H9 (cell line): ENCODE measurements around the gene CACNA1G. TPM values are rescaled to one million over a fixed set of nuclear protein-coding genes. Genes with fewer than 3 reads are reported as not detected.

ENCODE experiments used
- DNase-seq: peaks from one replicate; pipeline ENCODE4 v3.0.0-alpha.2; 2017
- H2AFZ ChIP-seq: one replicate; pipeline ENCODE4 v1.6.1; 2013; ENCODE audit warnings: mild to moderate bottlenecking, low read length, control low read depth, moderate library complexity
- H2AK5ac ChIP-seq: 2 replicates; pipeline ENCODE4 v1.6.1; 2013; ENCODE audit warnings: low read length, control low read depth, mixed read lengths; ENCODE audit not compliant: insufficient read length
- H2BK120ac ChIP-seq: one replicate; pipeline ENCODE4 v1.6.1; 2013; ENCODE audit warnings: low read depth, mild to moderate bottlenecking, low read length, control low read depth, inconsistent platforms; ENCODE audit not compliant: poor library complexity, severe bottlenecking
- H2BK12ac ChIP-seq: 2 replicates; pipeline ENCODE4 v1.6.1; 2013; ENCODE audit warnings: low read length, control low read depth, mixed read lengths, low read depth; ENCODE audit not compliant: insufficient read length
- H2BK15ac ChIP-seq: 2 replicates; pipeline ENCODE4 v1.6.1; 2013; ENCODE audit warnings: low read depth, low read length, control low read depth
- H2BK20ac ChIP-seq: one replicate; pipeline ENCODE4 v1.6.1; 2013; ENCODE audit warnings: low read depth, mild to moderate bottlenecking, low read length, control low read depth, inconsistent platforms; ENCODE audit not compliant: poor library complexity, severe bottlenecking
- H2BK5ac ChIP-seq: 2 replicates; pipeline ENCODE4 v1.6.1; 2013; ENCODE audit warnings: low read length, control low read depth, mixed read lengths; ENCODE audit not compliant: insufficient read length
- H3K14ac ChIP-seq: 2 replicates; pipeline ENCODE4 v1.6.1; 2013; ENCODE audit warnings: low read length, control low read depth; ENCODE audit not compliant: insufficient read depth
- H3K18ac ChIP-seq: 2 replicates; pipeline ENCODE4 v1.6.1; 2013; ENCODE audit warnings: low read depth, mild to moderate bottlenecking, mixed read lengths, low read length, control low read depth; ENCODE audit not compliant: insufficient read length
- H3K23ac ChIP-seq: 2 replicates; pipeline ENCODE4 v1.6.1; 2013; ENCODE audit warnings: low read length, control low read depth, mixed read lengths, low read depth; ENCODE audit not compliant: insufficient read length
- H3K23me2 ChIP-seq: 2 replicates; pipeline ENCODE4 v1.6.1; 2013; ENCODE audit warnings: low read depth, mild to moderate bottlenecking, mixed read lengths, low read length, control low read depth; ENCODE audit not compliant: insufficient read length, poor library complexity, severe bottlenecking
- H3K27ac ChIP-seq: 2 replicates; pipeline ENCODE4 v1.5.1; 2013; ENCODE audit warnings: low read length, control low read depth, mixed read lengths, low read depth; ENCODE audit not compliant: insufficient read length
- H3K27me3 ChIP-seq: 2 replicates; pipeline ENCODE4 v1.6.1; 2013; ENCODE audit warnings: low read length, control low read depth, inconsistent platforms; ENCODE audit not compliant: insufficient read depth
- H3K4ac ChIP-seq: 2 replicates; pipeline ENCODE4 v1.6.1; 2013; ENCODE audit warnings: low read depth, mild to moderate bottlenecking, control low read depth, inconsistent platforms, low read length, moderate library complexity
- H3K4me1 ChIP-seq: 2 replicates; pipeline ENCODE4 v1.6.1; 2013; ENCODE audit warnings: low read length, control low read depth, inconsistent platforms; ENCODE audit not compliant: insufficient read depth
- H3K4me2 ChIP-seq: 2 replicates; pipeline ENCODE4 v1.6.1; 2013; ENCODE audit warnings: low read length, control low read depth, mixed read lengths; ENCODE audit not compliant: insufficient read length, insufficient read depth
- H3K56ac ChIP-seq: 2 replicates; pipeline ENCODE4 v1.6.1; 2013; ENCODE audit warnings: low read depth, mild to moderate bottlenecking, mixed read lengths, low read length, control low read depth; ENCODE audit not compliant: insufficient read length
- H3K79me1 ChIP-seq: 2 replicates; pipeline ENCODE4 v1.6.1; 2013; ENCODE audit warnings: low read depth, mild to moderate bottlenecking, moderate library complexity, low read length, control low read depth, inconsistent platforms; ENCODE audit not compliant: insufficient read depth, poor library complexity, severe bottlenecking
- H3K79me2 ChIP-seq: 2 replicates; pipeline ENCODE4 v1.6.1; 2013; ENCODE audit warnings: low read length, control low read depth, inconsistent platforms; ENCODE audit not compliant: insufficient read depth
- H3K9ac ChIP-seq: 2 replicates; pipeline ENCODE4 v1.6.1; 2013; ENCODE audit warnings: low read length, control low read depth, mixed read lengths; ENCODE audit not compliant: insufficient read length; ENCODE audit errors: extremely low read depth
- H3K9me3 ChIP-seq: one replicate; pipeline ENCODE4 v1.6.1; 2013; ENCODE audit warnings: low read depth, low read length, inconsistent platforms; ENCODE audit not compliant: control insufficient read depth
- H3T11ph ChIP-seq: one replicate; pipeline ENCODE4 v1.6.1; 2013; ENCODE audit warnings: mild to moderate bottlenecking, low read length, control low read depth, inconsistent platforms
- H4K20me1 ChIP-seq: one replicate; pipeline ENCODE4 v1.6.1; 2013; ENCODE audit not compliant: control insufficient read depth, insufficient read length, insufficient read depth
- H4K5ac ChIP-seq: 2 replicates; pipeline ENCODE4 v1.6.1; 2013; ENCODE audit warnings: low read depth, mild to moderate bottlenecking, mixed read lengths, low read length, control low read depth; ENCODE audit not compliant: insufficient read length
- H4K8ac ChIP-seq: replicated peaks from 2 replicates; pipeline ENCODE4 v1.6.1; 2013; ENCODE audit warnings: low read length, control low read depth, mixed read lengths, low read depth; ENCODE audit not compliant: insufficient read length
- H4K91ac ChIP-seq: 2 replicates; pipeline ENCODE4 v1.6.1; 2013; ENCODE audit warnings: low read depth, mild to moderate bottlenecking, moderate library complexity, mixed read lengths, low read length, control low read depth; ENCODE audit not compliant: insufficient read length
- H3K27ac Mint-ChIP-seq, 3 experiments: 2 replicates in 2 of 3; 3 replicates in 1 of 3; pipeline ENCODE4 v1.8.0; 2020 to 2021; ENCODE audit warnings: mixed read lengths in 3 of 3, mild to moderate bottlenecking in 1 of 3, moderate library complexity in 1 of 3
- H3K27me3 Mint-ChIP-seq: 2 replicates; pipeline ENCODE4 v1.8.0; 2021; ENCODE audit warnings: low read depth, mild to moderate bottlenecking, moderate library complexity, mixed read lengths
- H3K36me3 Mint-ChIP-seq, 3 experiments: 2 replicates in 2 of 3; 3 replicates in 1 of 3; pipeline ENCODE4 v1.8.0; 2020 to 2021; ENCODE audit warnings: low read depth in 3 of 3, mixed read lengths in 3 of 3; ENCODE audit not compliant: insufficient read depth in 1 of 3
- H3K4me1 Mint-ChIP-seq, 2 experiments: 2 replicates each; pipeline ENCODE4 v1.8.0; 2020; ENCODE audit warnings: mixed read lengths in 2 of 2
- H3K4me3 Mint-ChIP-seq, 2 experiments: 2 replicates in 1 of 2; 3 replicates in 1 of 2; pipeline ENCODE4 v1.8.0; 2020 to 2021; ENCODE audit warnings: mild to moderate bottlenecking in 2 of 2, mixed read lengths in 2 of 2, moderate library complexity in 1 of 2
- H3K9me3 Mint-ChIP-seq, 2 experiments: 2 replicates in 1 of 2; 3 replicates in 1 of 2; pipeline ENCODE4 v1.8.0; 2020; ENCODE audit warnings: mild to moderate bottlenecking in 2 of 2, mixed read lengths in 2 of 2, moderate library complexity in 1 of 2
- WGBS: extraction: QIAGEN DNeasy Blood & Tissue Kit; methylation state at CpG from one replicate; pipeline ENCODE4 v1.1.7; 2013; ENCODE audit warnings: missing lambda C conversion rate, low lambda C conversion rate, mixed read lengths; ENCODE audit not compliant: insufficient read length; ENCODE audit errors: extremely low coverage; 5-methylcytosine and 5-hydroxymethylcytosine counted together
- total RNA-seq: library from RNA; stranded (reverse); gene quantifications from 2 replicates; pipeline ENCODE4 v1.2.1, GENCODE V29; 2021
- TF ChIP-seq, protein P1 (sequence below): fragments of 200-600 bp; sonication (generic); conservative IDR thresholded peaks from 3 replicates; pipeline ENCODE4 v1.8.0; 2021; ENCODE audit warnings: antibody characterized with exemption, mild to moderate bottlenecking

The CACNA1G gene
- total RNA-seq, 1 experiment from 2014 or later = 1.5 TPM

DNA sequence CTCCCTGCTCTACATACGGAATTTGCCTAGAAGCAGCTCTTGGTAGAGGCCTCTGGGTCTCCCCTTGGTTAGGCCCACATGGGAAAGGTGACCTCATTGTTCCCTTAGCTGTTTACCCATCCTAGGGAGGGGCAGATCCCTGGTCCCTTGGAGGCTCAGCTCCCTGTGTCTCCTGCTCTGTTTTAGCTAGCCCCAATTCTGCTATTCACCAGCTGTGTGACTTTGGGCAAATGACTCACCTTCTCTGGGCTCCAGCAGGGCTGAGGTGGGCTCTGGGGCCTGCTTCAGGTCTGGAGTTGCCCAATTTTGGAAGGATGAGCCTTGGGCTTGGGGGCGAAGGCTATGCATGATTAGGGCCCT is 78.1 kb downstream of the CACNA1G start:
- Histone ChIP-seq H3K23me2 (peaks cover 9% of the 10 kb centered on the region), H3K27ac (no peak overlapping the region), H4K20me1 (peaks cover 2% of the 10 kb centered on the region), H3K4ac (no peak overlapping the region), H2BK15ac (no peak overlapping the region), H2BK5ac (no peak overlapping the region), H3T11ph (no peak overlapping the region), H2AFZ (no peak overlapping the region), H3K79me2 (no peaks in the 10 kb centered on the region), H3K9me3 (no peaks in the 10 kb centered on the region), H3K18ac (no peak overlapping the region), H4K91ac (no peak overlapping the region), H3K4me1 (no peaks in the 10 kb centered on the region; the same call in 1 of the 2 replicates), H2BK120ac (no peak overlapping the region), H3K14ac (no peak overlapping the region), H3K9ac (no peak overlapping the region), H2AK5ac (no peak overlapping the region), H4K8ac (no peak overlapping the region), H3K23ac (no peak overlapping the region), H2BK12ac (no peak overlapping the region), H3K4me2 (no peak overlapping the region), H3K79me1 (no peaks in the 10 kb centered on the region), H2BK20ac (no peak overlapping the region), H3K27me3 (peaks cover 18% of the 10 kb centered on the region; the same call in 1 of the 2 replicates), H4K5ac (no peak overlapping the region), H3K56ac (no peak overlapping the region)
- peaks cover 6 to 30% of the 10 kb centered on the region in 2 experiments for H3K4me1 Mint-ChIP-seq
- H3K4me3 Mint-ChIP-seq = no peak overlapping the region
- H3K27ac Mint-ChIP-seq = peak overlapping the region in 1 of 3 experiments; percentile 40; a peak in 1 of 7 replicates
- no peaks in the 10 kb centered on the region for H3K36me3 Mint-ChIP-seq
- TF ChIP-seq, protein P1, sequence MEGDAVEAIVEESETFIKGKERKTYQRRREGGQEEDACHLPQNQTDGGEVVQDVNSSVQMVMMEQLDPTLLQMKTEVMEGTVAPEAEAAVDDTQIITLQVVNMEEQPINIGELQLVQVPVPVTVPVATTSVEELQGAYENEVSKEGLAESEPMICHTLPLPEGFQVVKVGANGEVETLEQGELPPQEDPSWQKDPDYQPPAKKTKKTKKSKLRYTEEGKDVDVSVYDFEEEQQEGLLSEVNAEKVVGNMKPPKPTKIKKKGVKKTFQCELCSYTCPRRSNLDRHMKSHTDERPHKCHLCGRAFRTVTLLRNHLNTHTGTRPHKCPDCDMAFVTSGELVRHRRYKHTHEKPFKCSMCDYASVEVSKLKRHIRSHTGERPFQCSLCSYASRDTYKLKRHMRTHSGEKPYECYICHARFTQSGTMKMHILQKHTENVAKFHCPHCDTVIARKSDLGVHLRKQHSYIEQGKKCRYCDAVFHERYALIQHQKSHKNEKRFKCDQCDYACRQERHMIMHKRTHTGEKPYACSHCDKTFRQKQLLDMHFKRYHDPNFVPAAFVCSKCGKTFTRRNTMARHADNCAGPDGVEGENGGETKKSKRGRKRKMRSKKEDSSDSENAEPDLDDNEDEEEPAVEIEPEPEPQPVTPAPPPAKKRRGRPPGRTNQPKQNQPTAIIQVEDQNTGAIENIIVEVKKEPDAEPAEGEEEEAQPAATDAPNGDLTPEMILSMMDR = no peak
- H3K27me3 Mint-ChIP-seq = peaks cover 40% of the 10 kb centered on the region
- no CpG with 5 or more reads among the region's 2 CpGs for WGBS
- DNase-seq = no peak
- H3K9me3 Mint-ChIP-seq = no peaks in the 10 kb centered on the region
